Thyroid gland (tissue), 4 donors: ENCODE measurements around the gene MPP2.

Experiments
- CTCF ChIP-seq, 6 experiments: fragments of 200-600 bp in 3 of 6; fragments of 450-650 bp in 3 of 6; sonication (generic) in 3 of 6; IDR thresholded peaks; one replicate each; pipeline ENCODE4 v1.5.1; 2016 to 2019; ENCODE audit warnings: antibody characterized with exemption in 6 of 6, mild to moderate bottlenecking in 2 of 6, inconsistent platforms in 1 of 6, moderate library complexity in 1 of 6
- POLR2A ChIP-seq, 2 donors: fragments of 450-650 bp; IDR thresholded peaks; one replicate each; pipeline ENCODE4 v1.6.1; 2017; ENCODE audit warnings: antibody characterized with exemption in 2 of 2, mild to moderate bottlenecking in 2 of 2, moderate library complexity in 1 of 2

GRCh38 chr17:43829738-43830137, 77.6 kb downstream of the MPP2 start:
- TF ChIP-seq CTCF (IDR thresholded peaks at IDR 0.05) (no peak), POLR2A (IDR thresholded peaks at IDR 0.05) (no peak)
